BLaER1 (cell line): Measurements from ENCODE around the gene GCNT2.
A peak's percentile ranks its signal among the peaks of the same experiment; 100 is the strongest.

Experiments
- H3K27ac ChIP-seq: shearing (Covaris generic); formaldehyde crosslinking; 2 replicates; pipeline ENCODE4 v1.8.1; 2022
- H3K27me3 ChIP-seq: shearing (Covaris generic); formaldehyde crosslinking; 2 replicates; pipeline ENCODE4 v1.8.1; 2022
- H3K36me3 ChIP-seq: shearing (Covaris generic); formaldehyde crosslinking; 2 replicates; pipeline ENCODE4 v1.8.1; 2022
- H3K4me1 ChIP-seq: shearing (Covaris generic); formaldehyde crosslinking; 2 replicates; pipeline ENCODE4 v1.8.1; 2022
- H3K4me2 ChIP-seq: shearing (Covaris generic); formaldehyde crosslinking; 2 replicates; pipeline ENCODE4 v1.8.1; 2022
- H3K4me3 ChIP-seq: shearing (Covaris generic); formaldehyde crosslinking; 2 replicates; pipeline ENCODE4 v1.8.1; 2022
- H3K9ac ChIP-seq: shearing (Covaris generic); formaldehyde crosslinking; 2 replicates; pipeline ENCODE4 v1.8.1; 2022
- H3K9me3 ChIP-seq: shearing (Covaris generic); formaldehyde crosslinking; 2 replicates; pipeline ENCODE4 v1.8.1; 2022
- H4K20me1 ChIP-seq: shearing (Covaris generic); formaldehyde crosslinking; 2 replicates; pipeline ENCODE4 v1.8.1; 2022
- Cebpa-rat ChIP-seq: shearing (Covaris generic); IDR thresholded peaks from 2 replicates; pipeline ENCODE4 v1.8.1; 2022

Gene GCNT2

DNA sequence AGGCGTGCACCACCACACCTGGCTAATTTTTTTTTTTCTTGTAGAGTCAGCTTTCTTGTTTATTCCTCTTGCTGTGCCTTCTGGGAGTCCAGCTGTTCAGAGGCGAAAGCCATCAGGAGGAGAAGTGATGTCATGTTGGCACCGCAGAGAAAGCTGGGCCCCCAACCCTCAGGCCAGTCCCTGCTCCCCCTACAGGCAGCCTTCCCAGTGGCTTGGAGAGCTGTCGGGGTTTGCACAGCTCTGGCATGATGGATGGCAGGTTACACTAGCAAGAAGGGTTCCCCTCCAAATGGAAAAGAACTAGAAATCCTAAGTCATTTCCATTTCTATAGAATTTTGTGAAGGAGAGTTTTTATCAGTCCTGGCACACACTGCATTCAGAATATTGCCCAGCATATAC is 100.7 kb downstream of the GCNT2 start:
- Histone ChIP-seq H3K4me2 (no peak overlapping the region), H3K9ac (no peak overlapping the region), H3K36me3 (no peaks in the 10 kb centered on the region), H3K9me3 (peaks cover 5% of the 10 kb centered on the region; the same call in 1 of the 2 replicates), H3K4me1 (no peaks in the 10 kb centered on the region), H4K20me1 (no peaks in the 10 kb centered on the region), H3K4me3 (no peak overlapping the region), H3K27ac (no peak overlapping the region), H3K27me3 (no peaks in the 10 kb centered on the region)
- no peak for TF ChIP-seq Cebpa-rat

DNA sequence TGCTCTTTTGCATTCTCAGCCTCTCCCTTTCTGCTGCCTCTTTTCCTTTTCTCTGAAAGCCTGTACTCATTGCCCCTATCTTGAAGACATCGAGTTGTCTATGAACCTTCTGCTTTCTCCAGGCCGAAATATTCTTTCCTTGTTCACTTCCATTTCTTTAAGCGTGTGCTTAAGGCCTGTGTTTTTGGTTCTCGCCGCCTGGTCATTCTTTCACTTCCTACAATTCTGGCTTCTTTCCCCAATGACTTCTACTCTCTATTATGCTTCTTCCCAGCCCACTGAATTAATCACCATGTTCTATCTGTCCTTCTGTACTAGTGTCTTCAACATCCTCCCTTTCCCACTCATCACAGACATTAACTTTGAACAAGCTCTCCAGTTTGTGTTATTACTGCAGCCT is 103.7 kb downstream of the GCNT2 start:
- no peaks in the 10 kb centered on the region for H3K9me3 ChIP-seq
- H3K27me3 ChIP-seq, result no peaks in the 10 kb centered on the region
- TF ChIP-seq Cebpa-rat, result no peak
- H3K4me1 ChIP-seq, result no peaks in the 10 kb centered on the region
- H3K4me3 ChIP-seq, result no peak overlapping the region
- no peak overlapping the region for H3K4me2 ChIP-seq
- no peak overlapping the region for H3K27ac ChIP-seq
- no peaks in the 10 kb centered on the region for H3K36me3 ChIP-seq
- no peaks in the 10 kb centered on the region for H4K20me1 ChIP-seq
- H3K9ac ChIP-seq, result no peak overlapping the region

DNA sequence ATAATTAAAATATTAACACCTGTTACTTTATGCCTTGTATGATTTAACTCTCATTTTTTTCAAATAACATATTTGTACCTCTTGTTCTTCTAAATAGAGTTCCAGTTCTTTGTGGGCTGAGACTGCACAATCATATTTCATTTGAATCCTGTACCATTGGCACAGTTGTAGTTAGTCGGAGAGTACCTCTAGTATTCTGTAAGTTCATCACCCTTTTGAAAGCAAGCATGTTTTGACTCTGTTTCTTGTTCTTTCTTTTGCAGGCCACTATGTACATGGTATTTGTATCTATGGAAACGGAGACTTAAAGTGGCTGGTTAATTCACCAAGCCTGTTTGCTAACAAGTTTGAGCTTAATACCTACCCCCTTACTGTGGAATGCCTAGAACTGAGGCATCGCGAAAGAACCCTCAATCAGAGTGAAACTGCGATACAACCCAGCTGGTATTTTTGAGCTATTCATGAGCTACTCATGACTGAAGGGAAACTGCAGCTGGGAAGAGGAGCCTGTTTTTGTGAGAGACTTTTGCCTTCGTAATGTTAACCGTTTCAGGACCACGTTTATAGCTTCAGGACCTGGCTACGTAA is 105.1 kb downstream of the GCNT2 start:
- H3K4me3 ChIP-seq, result no peak overlapping the region
- TF ChIP-seq Cebpa-rat, result no peak
- no peaks in the 10 kb centered on the region for H3K27me3 ChIP-seq
- H3K9ac ChIP-seq, result no peak overlapping the region
- H3K27ac ChIP-seq, result no peak overlapping the region
- no peaks in the 10 kb centered on the region for H3K9me3 ChIP-seq
- H4K20me1 ChIP-seq, result no peaks in the 10 kb centered on the region
- H3K4me1 ChIP-seq, result no peaks in the 10 kb centered on the region
- H3K36me3 ChIP-seq, result no peaks in the 10 kb centered on the region
- H3K4me2 ChIP-seq, result no peak overlapping the region

DNA sequence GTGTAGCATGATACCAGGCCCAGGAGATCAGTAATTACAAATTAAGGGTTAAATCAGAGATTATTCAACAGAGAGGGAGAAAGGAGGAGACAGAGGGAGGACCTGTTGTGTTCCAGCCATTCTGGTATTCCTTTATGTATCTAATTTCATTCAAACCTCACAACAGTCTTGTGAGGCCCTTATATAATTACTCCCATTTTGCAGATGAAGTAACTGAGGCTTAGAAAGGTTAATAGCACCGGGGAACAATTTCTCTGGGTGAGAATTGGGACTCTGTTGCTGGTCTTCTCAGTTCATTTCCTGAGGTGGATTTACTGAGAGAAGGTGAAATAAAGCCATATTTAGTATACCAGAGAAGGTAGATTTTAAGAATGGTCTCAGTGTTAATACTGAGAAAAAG is 106.6 kb downstream of the GCNT2 start:
- H4K20me1 ChIP-seq, result no peaks in the 10 kb centered on the region
- H3K9me3 ChIP-seq, result no peaks in the 10 kb centered on the region
- H3K9ac ChIP-seq, result no peak overlapping the region
- no peaks in the 10 kb centered on the region for H3K27me3 ChIP-seq
- no peak overlapping the region for H3K27ac ChIP-seq
- no peak overlapping the region for H3K4me3 ChIP-seq
- H3K4me1 ChIP-seq, result no peaks in the 10 kb centered on the region
- no peaks in the 10 kb centered on the region for H3K36me3 ChIP-seq
- no peak for TF ChIP-seq Cebpa-rat
- H3K4me2 ChIP-seq, result no peak overlapping the region

DNA sequence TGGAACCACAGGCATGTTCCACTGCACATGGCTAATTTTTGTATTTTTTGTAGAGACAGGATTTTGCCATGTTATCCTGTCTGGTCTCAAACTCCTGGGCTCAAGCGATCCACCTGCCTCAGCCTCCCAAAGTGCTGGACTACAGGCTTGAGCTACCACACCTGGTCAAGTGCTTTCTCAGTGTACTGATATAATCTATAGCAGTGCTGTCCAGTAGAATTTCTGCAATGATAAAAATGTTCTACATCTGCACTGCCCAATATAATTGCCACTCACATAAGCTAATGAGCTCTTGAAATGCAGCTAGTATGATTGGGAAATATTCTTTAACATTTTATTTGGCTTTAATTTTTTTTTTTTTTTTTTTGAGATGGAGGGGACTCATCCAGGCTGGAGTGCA is 109.0 kb downstream of the GCNT2 start:
- Histone ChIP-seq H3K4me3 (no peak overlapping the region), H3K4me2 (no peak overlapping the region), H3K9ac (no peak overlapping the region), H3K27ac (no peak overlapping the region), H3K9me3 (no peaks in the 10 kb centered on the region), H4K20me1 (no peaks in the 10 kb centered on the region), H3K27me3 (no peaks in the 10 kb centered on the region), H3K4me1 (no peaks in the 10 kb centered on the region), H3K36me3 (no peaks in the 10 kb centered on the region)
- no peak for TF ChIP-seq Cebpa-rat

DNA sequence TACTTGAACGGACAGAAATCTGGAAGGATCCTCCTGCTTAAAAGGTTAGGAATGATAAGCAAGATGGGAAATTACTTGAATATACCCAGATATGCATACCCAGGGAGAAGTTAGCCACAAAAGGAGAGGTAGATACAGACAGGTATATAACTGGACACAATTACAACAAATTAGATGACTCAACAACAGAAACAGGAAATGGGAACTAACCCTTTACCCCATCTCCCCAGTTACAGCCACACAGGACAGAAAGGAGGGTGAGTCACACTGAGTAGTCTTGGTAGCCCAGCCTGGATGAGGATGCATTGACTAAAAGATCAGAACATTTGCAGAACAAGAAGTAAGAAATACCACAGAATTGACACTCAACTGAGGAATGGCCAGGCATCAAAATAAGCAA is 112.1 kb downstream of the GCNT2 start:
- Histone ChIP-seq H3K36me3 (no peaks in the 10 kb centered on the region), H3K27me3 (no peaks in the 10 kb centered on the region), H3K4me3 (no peak overlapping the region), H3K27ac (no peak overlapping the region), H4K20me1 (no peaks in the 10 kb centered on the region), H3K9ac (no peak overlapping the region), H3K4me1 (no peaks in the 10 kb centered on the region), H3K4me2 (no peak overlapping the region), H3K9me3 (no peaks in the 10 kb centered on the region)
- no peak for TF ChIP-seq Cebpa-rat

DNA sequence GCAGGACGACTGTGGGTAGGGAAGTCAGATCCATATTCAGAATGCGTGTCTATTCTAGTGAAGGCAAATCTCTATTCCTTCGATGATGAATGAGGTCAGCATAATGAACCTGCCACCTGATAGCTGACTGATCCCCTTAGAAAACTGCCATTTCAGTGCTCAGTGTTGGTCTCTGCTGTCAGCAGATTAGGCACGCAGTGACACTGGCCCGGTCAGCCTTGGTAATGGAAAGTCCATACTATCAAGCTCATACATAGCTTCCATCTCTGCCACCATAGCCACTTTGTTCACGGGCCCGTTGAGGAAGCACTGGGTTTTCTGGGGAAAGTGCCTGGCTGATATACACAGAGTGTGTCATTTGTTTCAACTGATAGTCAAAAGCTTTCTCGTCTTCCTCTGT is 119.3 kb downstream of the GCNT2 start:
- Histone ChIP-seq H3K4me1 (peaks cover 12% of the 10 kb centered on the region), H3K27ac (no peak overlapping the region)
- TF ChIP-seq Cebpa-rat, result no peak

DNA sequence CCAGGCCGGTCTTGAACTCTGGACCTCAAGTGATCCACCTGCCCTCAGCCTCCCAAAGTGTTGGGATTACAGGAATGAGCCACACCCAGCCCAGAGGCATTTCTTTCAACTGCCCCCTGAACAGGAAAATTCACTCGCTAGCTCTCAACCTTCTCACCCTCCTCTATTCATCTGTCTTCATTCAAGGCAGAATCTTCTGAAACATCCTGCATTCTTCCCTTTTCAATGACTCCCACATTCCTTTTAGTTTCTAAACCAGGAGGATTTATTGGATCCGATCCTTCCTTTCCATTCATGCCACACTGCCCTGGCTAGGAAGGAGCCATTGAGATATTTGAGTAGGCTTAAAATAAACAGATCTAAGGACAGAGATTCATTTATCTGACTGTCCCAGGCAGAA is 120.4 kb downstream of the GCNT2 start:
- no peak overlapping the region for H3K9ac ChIP-seq
- no peaks in the 10 kb centered on the region for H3K36me3 ChIP-seq
- H3K27ac ChIP-seq, result no peak overlapping the region
- no peak for TF ChIP-seq Cebpa-rat
- H3K27me3 ChIP-seq, result no peaks in the 10 kb centered on the region
- H3K4me1 ChIP-seq, result peaks cover 12% of the 10 kb centered on the region
- no peaks in the 10 kb centered on the region for H4K20me1 ChIP-seq
- no peak overlapping the region for H3K4me3 ChIP-seq
- H3K4me2 ChIP-seq, result no peak overlapping the region
- no peaks in the 10 kb centered on the region for H3K9me3 ChIP-seq

More for the DNA sequence above, 119.3 kb downstream of the GCNT2 start:
- Histone ChIP-seq H3K9ac (no peak overlapping the region), H3K36me3 (no peaks in the 10 kb centered on the region), H3K27me3 (no peaks in the 10 kb centered on the region), H3K4me2 (no peak overlapping the region), H3K4me3 (no peak overlapping the region), H4K20me1 (no peaks in the 10 kb centered on the region), H3K9me3 (no peaks in the 10 kb centered on the region)

DNA sequence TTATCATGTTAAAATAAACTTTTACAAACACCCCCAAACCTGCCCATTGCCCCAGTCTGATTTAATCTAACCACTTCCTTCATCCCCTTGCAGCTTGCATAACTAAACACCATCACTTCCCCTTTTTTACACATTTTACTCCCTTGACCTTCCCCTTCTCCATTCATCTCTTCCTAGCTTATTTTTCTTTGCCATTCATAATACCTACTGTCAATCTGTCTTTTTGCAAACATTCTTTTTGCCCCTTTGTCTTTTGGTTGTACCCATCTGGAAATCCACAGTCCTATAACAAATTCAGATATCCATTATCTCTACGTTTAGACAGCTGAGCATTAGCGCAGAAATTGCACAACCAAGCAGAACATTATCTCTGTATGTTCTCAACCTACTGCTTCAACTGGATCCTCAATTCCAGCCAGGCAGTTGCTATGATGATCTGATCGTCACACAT is 122.1 kb downstream of the GCNT2 start:
- no peak for TF ChIP-seq Cebpa-rat
- Histone ChIP-seq H3K27me3 (no peaks in the 10 kb centered on the region), H4K20me1 (no peaks in the 10 kb centered on the region), H3K9me3 (no peaks in the 10 kb centered on the region), H3K4me3 (no peak overlapping the region), H3K9ac (no peak overlapping the region), H3K4me1 (peaks cover 12% of the 10 kb centered on the region), H3K27ac (no peak overlapping the region), H3K4me2 (no peak overlapping the region), H3K36me3 (no peaks in the 10 kb centered on the region)

DNA sequence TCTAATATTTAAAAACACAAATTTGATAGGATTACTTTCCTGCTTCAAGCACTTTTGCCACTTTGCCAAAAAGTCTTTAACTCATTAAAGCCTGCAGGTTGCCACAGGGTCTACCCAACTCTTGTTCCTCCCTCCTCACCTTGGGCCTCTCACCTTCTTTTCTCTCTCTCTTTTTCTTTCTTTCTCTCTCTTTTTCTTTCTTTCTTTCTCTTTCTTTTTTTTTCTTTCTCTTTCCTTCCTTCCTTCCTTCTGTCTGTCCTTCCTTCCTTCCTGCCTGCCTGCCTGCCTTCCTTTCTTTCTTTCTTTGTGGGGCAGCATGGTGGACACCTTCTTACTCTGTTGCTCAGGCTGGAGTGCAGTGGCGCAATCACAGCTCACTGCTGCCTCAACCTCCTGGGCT is 123.1 kb downstream of the GCNT2 start:
- H3K9ac ChIP-seq, result no peak overlapping the region
- no peaks in the 10 kb centered on the region for H3K9me3 ChIP-seq
- no peak overlapping the region for H3K4me3 ChIP-seq
- H4K20me1 ChIP-seq, result no peaks in the 10 kb centered on the region
- no peaks in the 10 kb centered on the region for H3K27me3 ChIP-seq
- no peak for TF ChIP-seq Cebpa-rat
- no peak overlapping the region for H3K27ac ChIP-seq
- peaks cover 12% of the 10 kb centered on the region for H3K4me1 ChIP-seq
- no peaks in the 10 kb centered on the region for H3K36me3 ChIP-seq
- no peak overlapping the region for H3K4me2 ChIP-seq

DNA sequence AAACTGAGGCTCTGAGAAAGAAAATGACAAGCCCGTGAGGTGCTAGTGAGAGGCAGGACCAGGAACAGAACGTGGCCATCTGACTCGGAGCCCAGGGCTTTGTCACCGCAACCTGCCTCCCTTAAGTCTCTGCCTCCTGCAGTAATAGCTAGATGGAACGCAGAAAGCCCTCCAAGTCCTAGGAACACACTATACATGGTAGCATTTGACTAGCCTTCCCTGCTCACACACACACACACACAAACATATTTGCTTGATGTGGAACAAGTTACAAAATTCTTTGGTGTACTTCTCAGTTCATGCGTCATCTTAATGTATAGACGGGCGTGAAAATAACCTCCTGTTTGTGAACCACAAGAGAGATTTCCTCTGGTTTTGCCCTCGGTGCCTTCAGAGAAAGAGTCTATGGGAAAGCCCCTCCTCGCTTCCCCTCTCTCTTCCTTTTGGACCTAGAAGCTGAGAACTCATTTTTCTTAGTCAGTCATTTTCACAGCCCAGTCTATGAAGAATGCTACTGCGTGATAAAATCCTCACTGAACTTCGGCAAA is 134.4 kb downstream of the GCNT2 start:
- peaks cover 10% of the 10 kb centered on the region for H3K9me3 ChIP-seq
- no peaks in the 10 kb centered on the region for H3K36me3 ChIP-seq
- 0 out of 2 replicates have a peak, but pooled peaks cover 7% of the 10 kb centered on the region for H3K4me1 ChIP-seq
- H4K20me1 ChIP-seq, result no peaks in the 10 kb centered on the region
- no peak overlapping the region for H3K9ac ChIP-seq
- no peak for TF ChIP-seq Cebpa-rat
- no peak overlapping the region for H3K27ac ChIP-seq
- no peaks in the 10 kb centered on the region for H3K27me3 ChIP-seq
- H3K4me3 ChIP-seq, result no peak overlapping the region
- peak overlapping the region; percentile 37; the same call in 1 of the 2 replicates for H3K4me2 ChIP-seq
